HUES64 (cell line): ENCODE data around the gene NHLH2.

Experiments
- H3K27ac ChIP-seq: 2 replicates; pipeline ENCODE4 v1.7.0; 2013; ENCODE audit warnings: low read depth, low read length, inconsistent platforms
- H3K27me3 ChIP-seq: 2 replicates; pipeline ENCODE4 v1.6.1; 2013; ENCODE audit warnings: mild to moderate bottlenecking, low read length; ENCODE audit not compliant: insufficient read depth
- H3K36me3 ChIP-seq: 2 replicates; pipeline ENCODE4 v1.6.1; 2013; ENCODE audit warnings: mild to moderate bottlenecking, low read length; ENCODE audit not compliant: insufficient read depth
- H3K4me1 ChIP-seq: 2 replicates; pipeline ENCODE4 v1.6.1; 2013; ENCODE audit warnings: mild to moderate bottlenecking, low read length, moderate library complexity; ENCODE audit not compliant: insufficient read depth
- H3K4me3 ChIP-seq: 2 replicates; pipeline ENCODE4 v1.5.1; 2013; ENCODE audit warnings: mild to moderate bottlenecking, low read length, moderate library complexity
- H3K9ac ChIP-seq: 2 replicates; pipeline ENCODE4 v1.6.1; 2013; ENCODE audit warnings: mild to moderate bottlenecking, low read depth, low read length
- H3K9me3 ChIP-seq: 2 replicates; pipeline ENCODE4 v1.6.1; 2013; ENCODE audit warnings: low read depth, low read length; ENCODE audit not compliant: insufficient read depth
- WGBS: fragments of 150-250, 120-280 bp; methylation state at CpG from one replicate; pipeline ENCODE4 v1.1.7; 2013; ENCODE audit warnings: missing lambda C conversion rate; 5-methylcytosine and 5-hydroxymethylcytosine counted together

The NHLH2 gene

GRCh38 chr1:115822117-115822516, 18.8 kb downstream of the NHLH2 start:
- Histone ChIP-seq H3K27me3 (peaks cover 20% of the 10 kb centered on the region), H3K27ac (no peak overlapping the region), H3K36me3 (no peaks in the 10 kb centered on the region), H3K4me1 (peaks cover 3% of the 10 kb centered on the region; the same call in 1 of the 2 replicates), H3K9me3 (no peaks in the 10 kb centered on the region), H3K9ac (no peak overlapping the region), H3K4me3 (no peak overlapping the region)

GRCh38 chr1:115815694-115816093, 25.2 kb downstream of the NHLH2 start:
- no peaks in the 10 kb centered on the region for H3K4me1 ChIP-seq
- no peak overlapping the region for H3K4me3 ChIP-seq
- 96% methylated on average over 3 of the region's 3 CpGs for WGBS
- H3K36me3 ChIP-seq = no peaks in the 10 kb centered on the region
- no peaks in the 10 kb centered on the region for H3K27me3 ChIP-seq
- no peaks in the 10 kb centered on the region for H3K9me3 ChIP-seq
- no peak overlapping the region for H3K9ac ChIP-seq
- H3K27ac ChIP-seq = no peak overlapping the region

GRCh38 chr1:115814685-115815398, 26.1 kb downstream of the NHLH2 start:
- 91% methylated on average over 4 of the region's 4 CpGs for WGBS

GRCh38 chr1:115813727-115814126, 27.2 kb downstream of the NHLH2 start:
- Histone ChIP-seq H3K4me3 (no peak overlapping the region), H3K36me3 (no peaks in the 10 kb centered on the region)
- WGBS = 95% methylated on average over 1 of the region's 1 CpG

More at GRCh38 chr1:115814685-115815398, 26.1 kb downstream of the NHLH2 start:
- Histone ChIP-seq H3K4me3 (no peak overlapping the region), H3K9me3 (no peaks in the 10 kb centered on the region), H3K9ac (no peak overlapping the region), H3K4me1 (no peaks in the 10 kb centered on the region), H3K27me3 (no peaks in the 10 kb centered on the region), H3K27ac (no peak overlapping the region), H3K36me3 (no peaks in the 10 kb centered on the region)

GRCh38 chr1:115811140-115811828, 29.6 kb downstream of the NHLH2 start:
- Histone ChIP-seq H3K36me3 (no peaks in the 10 kb centered on the region), H3K4me3 (no peak overlapping the region), H3K27me3 (no peaks in the 10 kb centered on the region), H3K9me3 (no peaks in the 10 kb centered on the region), H3K27ac (no peak overlapping the region), H3K9ac (no peak overlapping the region), H3K4me1 (no peaks in the 10 kb centered on the region)
- 71% methylated on average over 3 of the region's 3 CpGs for WGBS

More at GRCh38 chr1:115813727-115814126, 27.2 kb downstream of the NHLH2 start:
- Histone ChIP-seq H3K9ac (no peak overlapping the region), H3K4me1 (no peaks in the 10 kb centered on the region), H3K27ac (no peak overlapping the region), H3K9me3 (no peaks in the 10 kb centered on the region), H3K27me3 (no peaks in the 10 kb centered on the region)

GRCh38 chr1:115810609-115811008, 30.3 kb downstream of the NHLH2 start:
- no peaks in the 10 kb centered on the region for H3K4me1 ChIP-seq
- H3K27ac ChIP-seq = no peak overlapping the region
- H3K4me3 ChIP-seq = no peak overlapping the region
- H3K9me3 ChIP-seq = no peaks in the 10 kb centered on the region
- 94% methylated on average over 2 of the region's 2 CpGs for WGBS
- no peak overlapping the region for H3K9ac ChIP-seq
- H3K36me3 ChIP-seq = no peaks in the 10 kb centered on the region
- no peaks in the 10 kb centered on the region for H3K27me3 ChIP-seq

GRCh38 chr1:115809847-115810246, 31.1 kb downstream of the NHLH2 start:
- Histone ChIP-seq H3K27me3 (no peaks in the 10 kb centered on the region), H3K27ac (no peak overlapping the region), H3K36me3 (no peaks in the 10 kb centered on the region), H3K4me3 (no peak overlapping the region), H3K9me3 (no peaks in the 10 kb centered on the region), H3K4me1 (no peaks in the 10 kb centered on the region), H3K9ac (no peak overlapping the region)
- 98% methylated on average over 2 of the region's 2 CpGs for WGBS

GRCh38 chr1:115809076-115809475, 31.9 kb downstream of the NHLH2 start:
- Histone ChIP-seq H3K27me3 (no peaks in the 10 kb centered on the region), H3K27ac (no peak overlapping the region), H3K36me3 (no peaks in the 10 kb centered on the region), H3K4me1 (no peaks in the 10 kb centered on the region), H3K9me3 (peaks cover 4% of the 10 kb centered on the region; the same call in 1 of the 2 replicates), H3K4me3 (no peak overlapping the region), H3K9ac (no peak overlapping the region)

- no peaks in the 10 kb centered on the region for H3K27me3 ChIP-seq
- peaks cover 5% of the 10 kb centered on the region; the same call in 1 of the 2 replicates for H3K9me3 ChIP-seq
- 20% methylated on average over 2 of the region's 2 CpGs for WGBS
- no peak overlapping the region for H3K9ac ChIP-seq
- H3K4me1 ChIP-seq = no peaks in the 10 kb centered on the region
- H3K36me3 ChIP-seq = no peaks in the 10 kb centered on the region
- H3K27ac ChIP-seq = no peak overlapping the region
- no peak overlapping the region for H3K4me3 ChIP-seq
Measured at GRCh38 chr1:115807723-115808122, 33.2 kb downstream of the NHLH2 start.

GRCh38 chr1:115805597-115805996, 35.3 kb downstream of the NHLH2 start:
- H3K27ac ChIP-seq = no peak overlapping the region
- H3K4me3 ChIP-seq = no peak overlapping the region
- peaks cover 5% of the 10 kb centered on the region; the same call in 1 of the 2 replicates for H3K9me3 ChIP-seq
- no peaks in the 10 kb centered on the region for H3K36me3 ChIP-seq
- no peaks in the 10 kb centered on the region for H3K4me1 ChIP-seq
- no peak overlapping the region for H3K9ac ChIP-seq
- H3K27me3 ChIP-seq = no peaks in the 10 kb centered on the region
- 87% methylated on average over 1 of the region's 1 CpG for WGBS

GRCh38 chr1:115802416-115802815, 38.5 kb downstream of the NHLH2 start:
- 99% methylated on average over 2 of the region's 2 CpGs for WGBS
- Histone ChIP-seq H3K4me1 (peaks cover 3% of the 10 kb centered on the region), H3K27me3 (no peaks in the 10 kb centered on the region), H3K27ac (no peak overlapping the region), H3K9me3 (peaks cover 5% of the 10 kb centered on the region; the same call in 1 of the 2 replicates), H3K9ac (no peak overlapping the region), H3K4me3 (no peak overlapping the region), H3K36me3 (no peaks in the 10 kb centered on the region)
